RWPE1 (cell line): Measurements from ENCODE around the gene SPTLC2.

ENCODE experiments used
- CTCF ChIA-PET: fragments of 350-600 bp; sonication (Branson Sonifier 250); formaldehyde crosslinking; extraction: SDS; loops from one replicate; lab custom pipeline; 2021; lab: Yijun Ruan, JAX
- POLR2A ChIA-PET: fragments of 400-600 bp; formaldehyde crosslinking; extraction: SDS; loops from one replicate; lab custom pipeline; 2020; ENCODE audit warnings: antibody characterized with exemption; ENCODE audit not compliant: low non-redundant PET; lab: Yijun Ruan, JAX
- DNase-seq: peaks from one replicate; pipeline ENCODE4 v3.0.0; 2012; ENCODE audit warnings: low spot score
- H3K27ac ChIP-seq: fragments of 450-650 bp; 2 replicates; pipeline ENCODE4 v1.5.1; 2017
- TF ChIP-seq, protein P1 (sequence below): fragments of 450-650 bp; conservative IDR thresholded peaks from 2 replicates; pipeline ENCODE4 v1.5.1; 2017; ENCODE audit warnings: low read depth, mild to moderate bottlenecking

Gene SPTLC2

DNA sequence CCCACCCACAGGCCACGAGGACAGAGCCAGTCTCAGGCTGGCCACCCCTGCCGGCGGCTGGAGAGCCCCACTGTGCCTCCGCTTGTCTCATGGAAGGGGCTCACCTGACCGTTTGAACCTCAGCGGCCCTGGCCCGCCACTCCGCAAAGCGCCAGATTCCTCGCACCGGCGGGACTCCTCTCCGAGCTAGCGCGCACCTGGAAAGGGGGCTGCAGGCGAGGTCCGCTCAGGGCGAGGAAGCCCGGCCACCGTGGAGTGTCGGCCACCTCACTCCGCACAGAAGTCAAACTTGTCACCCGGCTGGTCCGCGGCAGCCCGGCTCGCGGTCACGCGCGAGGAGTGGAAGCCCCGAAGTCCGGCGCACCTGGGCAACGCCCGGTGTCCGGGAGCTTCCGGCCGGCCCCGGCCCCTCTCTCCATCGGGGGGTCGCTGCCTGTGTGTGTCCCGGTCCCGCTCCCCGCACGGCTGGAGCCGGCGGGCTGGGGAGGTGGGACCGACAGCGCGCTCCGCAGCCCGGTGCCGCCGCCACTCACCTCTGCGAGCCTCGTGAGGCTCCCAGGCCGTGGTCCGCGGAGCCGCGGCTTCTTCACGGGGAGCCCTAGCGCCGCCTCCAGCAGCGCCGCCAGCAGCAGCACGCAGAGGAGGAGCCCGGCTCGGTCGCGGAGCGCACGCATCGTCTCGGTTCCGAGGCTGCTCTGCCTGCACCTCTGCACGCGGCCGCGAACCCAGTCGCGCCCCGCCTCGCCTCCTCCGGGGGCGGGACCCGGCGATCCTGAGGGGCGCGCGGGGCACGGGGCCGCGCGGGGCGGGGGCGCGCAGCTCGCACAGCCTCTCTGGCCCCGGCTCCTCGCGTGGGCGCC, 118.1 kb downstream of the SPTLC2 start, which contains the start of gene ISM2:
TSS of gene ISM2 (minus strand) at position 697 of the 860 bp plus-strand sequence. CDS start at position 674, 23 bp downstream.
- DNase-seq: peak; percentile 59
- H3K27ac ChIP-seq: no peak within 1 kb of the TSS
- POLR2A ChIA-PET: no interaction called here
- CTCF ChIA-PET: interaction anchor here (0.5 to 0.6 kb wide), 3 partner anchors 9 to 41 kb away, joined by 3 to 4 read pairs (median 3); partner anchors contain the start of gene VIPAS39
- TF ChIP-seq, protein P1, sequence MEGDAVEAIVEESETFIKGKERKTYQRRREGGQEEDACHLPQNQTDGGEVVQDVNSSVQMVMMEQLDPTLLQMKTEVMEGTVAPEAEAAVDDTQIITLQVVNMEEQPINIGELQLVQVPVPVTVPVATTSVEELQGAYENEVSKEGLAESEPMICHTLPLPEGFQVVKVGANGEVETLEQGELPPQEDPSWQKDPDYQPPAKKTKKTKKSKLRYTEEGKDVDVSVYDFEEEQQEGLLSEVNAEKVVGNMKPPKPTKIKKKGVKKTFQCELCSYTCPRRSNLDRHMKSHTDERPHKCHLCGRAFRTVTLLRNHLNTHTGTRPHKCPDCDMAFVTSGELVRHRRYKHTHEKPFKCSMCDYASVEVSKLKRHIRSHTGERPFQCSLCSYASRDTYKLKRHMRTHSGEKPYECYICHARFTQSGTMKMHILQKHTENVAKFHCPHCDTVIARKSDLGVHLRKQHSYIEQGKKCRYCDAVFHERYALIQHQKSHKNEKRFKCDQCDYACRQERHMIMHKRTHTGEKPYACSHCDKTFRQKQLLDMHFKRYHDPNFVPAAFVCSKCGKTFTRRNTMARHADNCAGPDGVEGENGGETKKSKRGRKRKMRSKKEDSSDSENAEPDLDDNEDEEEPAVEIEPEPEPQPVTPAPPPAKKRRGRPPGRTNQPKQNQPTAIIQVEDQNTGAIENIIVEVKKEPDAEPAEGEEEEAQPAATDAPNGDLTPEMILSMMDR: no peak

GRCh38 chr14:77495334-77495733, 121.1 kb downstream of the SPTLC2 start:
- CTCF ChIA-PET: no interaction called here
- POLR2A ChIA-PET: no interaction called here
- no peak overlapping the region for H3K27ac ChIP-seq
- DNase-seq: no peak
- TF ChIP-seq, protein P1: no peak

DNA sequence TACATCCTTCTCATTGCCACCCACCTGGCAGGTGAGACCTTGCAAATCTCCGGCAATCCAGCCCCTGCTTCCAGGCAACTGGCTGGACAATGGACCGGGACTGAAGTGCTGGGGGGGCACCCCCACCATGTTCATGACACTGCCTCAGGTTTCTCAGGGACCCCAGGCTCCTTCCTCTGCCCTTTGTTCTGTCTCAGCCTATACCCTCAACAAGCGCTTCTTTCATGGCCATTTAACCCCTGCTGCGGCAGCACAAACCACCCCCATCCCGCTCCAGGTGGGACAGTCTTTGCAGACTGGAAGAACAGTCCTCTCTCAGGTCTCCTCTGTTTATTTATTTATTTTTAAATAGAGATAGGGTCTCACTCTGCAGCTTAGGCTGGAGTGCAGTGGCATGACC, 125.4 kb downstream of the SPTLC2 start:
- ChIA-PET CTCF (no interaction called here), POLR2A (no interaction called here)
- H3K27ac ChIP-seq: no peak overlapping the region
- TF ChIP-seq, protein P1: no peak
- DNase-seq: no peak

GRCh38 chr14:77490347-77490986, 126.0 kb downstream of the SPTLC2 start:
- POLR2A ChIA-PET: no interaction called here
- no peak for DNase-seq
- TF ChIP-seq, protein P1: no peak
- CTCF ChIA-PET: no interaction called here
- no peak overlapping the region for H3K27ac ChIP-seq

- ChIA-PET POLR2A (no interaction called here), CTCF (no interaction called here)
- TF ChIP-seq, protein P1: no peak
- DNase-seq: no peak
- H3K27ac ChIP-seq: no peak overlapping the region
These were observed 127.4 kb downstream of the SPTLC2 start for GRCh38 chr14:77489041-77489440.

GRCh38 chr14:77488558-77488957, 127.9 kb downstream of the SPTLC2 start:
- H3K27ac ChIP-seq: no peak overlapping the region
- no peak for DNase-seq
- POLR2A ChIA-PET: no interaction called here
- TF ChIP-seq, protein P1: no peak
- CTCF ChIA-PET: no interaction called here
